HepG2 (cell line): ENCODE measurements around the gene ATPAF2. TPM values are rescaled to one million over a fixed set of nuclear protein-coding genes. Genes with fewer than 3 reads are reported as not detected.

Source experiments
- BRD4 ChIP-seq: sonication (generic); formaldehyde crosslinking; IDR thresholded peaks from 2 replicates; pipeline ENCODE4 v1.4.0; 2020; ENCODE audit warnings: missing genetic modification reagents
- CBX5 ChIP-seq: sonication (generic); formaldehyde crosslinking; IDR thresholded peaks from 2 replicates; pipeline ENCODE4 v1.4.0; 2020; ENCODE audit warnings: missing genetic modification reagents, borderline replicate concordance
- NFKB2 ChIP-seq: sonication (generic); formaldehyde crosslinking; IDR thresholded peaks from 2 replicates; pipeline ENCODE4 v1.4.0; 2020; ENCODE audit warnings: missing genetic modification reagents, borderline replicate concordance
- THYN1 ChIP-seq: sonication (generic); formaldehyde crosslinking; IDR thresholded peaks from 2 replicates; pipeline ENCODE4 v1.8.1; 2023; ENCODE audit warnings: low read depth, mild to moderate bottlenecking, moderate library complexity, missing genetic modification reagents, borderline replicate concordance
- ZNF891 ChIP-seq: sonication (generic); formaldehyde crosslinking; IDR thresholded peaks from 2 replicates; pipeline ENCODE4 v1.5.0; 2020; ENCODE audit warnings: mild to moderate bottlenecking, missing genetic modification reagents
- polyA plus RNA-seq, 8 experiments: library from polyadenylated mRNA; depleted of rRNA in 3 of 8; stranded (reverse) in 7 of 8; unstranded in 1 of 8; fragments of >200 nt; fragmentation: Illumina TruSeq in 4 of 8; extraction: Trizol in 4 of 8; gene quantifications; 2 replicates each; pipeline versions ENCODE4 v1.2.1 to v1.2.3, GENCODE V29; 2011 to 2016; ENCODE audit warnings: low read depth in 4 of 8, missing spikeins in 1 of 8, mixed read lengths in 1 of 8; ENCODE audit not compliant: insufficient read depth in 1 of 8
- total RNA-seq, 5 experiments: library from RNA; depleted of rRNA; stranded (reverse); fragments of >200 nt; fragmentation: Illumina TruSeq; extraction: Trizol; gene quantifications; 2 replicates each; pipeline ENCODE4 v1.2.3, GENCODE V29; 2016; ENCODE audit warnings: low read depth in 1 of 5
- TF ChIP-seq, protein P1 (sequence below): sonication (generic); formaldehyde crosslinking; conservative IDR thresholded peaks from 2 replicates; pipeline ENCODE4 v1.8.0; 2022; ENCODE audit warnings: mild to moderate bottlenecking, moderate library complexity, missing genetic modification reagents
- TF ChIP-seq, protein P2 (sequence below): sonication (generic); formaldehyde crosslinking; IDR thresholded peaks from 2 replicates; pipeline ENCODE4 v1.8.1; 2023; ENCODE audit warnings: missing genetic modification reagents, mild to moderate bottlenecking, borderline replicate concordance
- TF ChIP-seq, protein P3 (sequence below): sonication (generic); formaldehyde crosslinking; IDR thresholded peaks from 2 replicates; pipeline ENCODE4 v1.5.0; 2020; ENCODE audit warnings: missing genetic modification reagents
- TF ChIP-seq, protein P4 (sequence below): sonication (generic); formaldehyde crosslinking; IDR thresholded peaks from 2 replicates; pipeline ENCODE4 v1.4.0; 2020; ENCODE audit warnings: missing genetic modification reagents, mild to moderate bottlenecking, borderline replicate concordance
- TF ChIP-seq, protein P5 (sequence below): sonication (generic); formaldehyde crosslinking; IDR thresholded peaks from 2 replicates; pipeline ENCODE4 v1.5.1; 2020; ENCODE audit warnings: missing genetic modification reagents, mild to moderate bottlenecking, borderline replicate concordance
- TF ChIP-seq, protein P6 (sequence below), 2 experiments: sonication (generic) in 1 of 2; formaldehyde crosslinking in 1 of 2; IDR thresholded peaks; 2 replicates each; pipeline versions ENCODE4 v1.4.0 to v1.6.1; 2016 to 2020; ENCODE audit warnings: borderline replicate concordance in 1 of 2, low read depth in 1 of 2, mild to moderate bottlenecking in 1 of 2, missing genetic modification reagents in 1 of 2
- TF ChIP-seq, protein P7 (sequence below): sonication (generic); formaldehyde crosslinking; IDR thresholded peaks from 2 replicates; pipeline ENCODE4 v1.4.0; 2020; ENCODE audit warnings: missing genetic modification reagents

The ATPAF2 gene
- total and polyA plus RNA-seq, 2 of the 13 experiments (the other 11 are each of a cell fraction or from before 2014, with no cell fraction given) = 15.0 to 16.5 TPM

DNA sequence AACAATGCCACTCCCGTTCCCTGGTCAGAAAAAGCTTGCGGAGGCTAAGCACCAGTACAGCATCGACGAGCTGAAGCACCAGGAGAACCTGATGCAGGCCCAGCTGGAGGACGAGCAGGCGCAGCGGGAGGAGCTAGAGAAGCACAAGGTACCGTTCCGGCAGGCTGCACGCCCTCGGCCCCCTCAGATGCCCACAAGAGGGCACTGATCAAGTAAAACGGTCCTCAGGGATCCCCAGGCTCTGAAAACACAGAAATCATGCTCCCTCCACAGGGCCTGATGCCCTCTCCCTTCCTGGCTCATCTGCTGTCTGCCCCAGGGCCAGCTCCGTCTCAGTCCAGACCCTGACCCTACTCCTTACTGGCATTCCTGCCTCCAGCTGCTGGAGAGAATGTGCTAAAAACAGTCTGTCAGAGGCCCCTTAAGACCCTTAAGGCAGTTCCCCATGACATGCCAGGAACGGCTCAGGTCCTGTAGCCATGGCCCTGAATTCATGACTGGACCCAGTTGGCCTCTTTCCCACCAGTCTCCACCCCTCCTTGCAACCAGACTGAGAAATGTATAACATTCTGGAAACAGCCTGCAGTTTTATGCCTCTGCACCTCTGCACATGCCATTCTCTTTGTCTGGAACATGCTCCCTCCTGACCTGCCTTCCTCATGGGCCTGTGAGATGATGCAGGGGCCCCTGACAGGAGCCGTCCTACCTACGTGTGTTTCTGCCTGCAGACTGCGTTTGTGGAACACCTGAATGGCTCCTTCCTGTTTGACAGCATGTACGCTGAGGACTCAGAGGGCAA is 44.5 kb downstream of the ATPAF2 start (continued):
- TF ChIP-seq, protein P1, sequence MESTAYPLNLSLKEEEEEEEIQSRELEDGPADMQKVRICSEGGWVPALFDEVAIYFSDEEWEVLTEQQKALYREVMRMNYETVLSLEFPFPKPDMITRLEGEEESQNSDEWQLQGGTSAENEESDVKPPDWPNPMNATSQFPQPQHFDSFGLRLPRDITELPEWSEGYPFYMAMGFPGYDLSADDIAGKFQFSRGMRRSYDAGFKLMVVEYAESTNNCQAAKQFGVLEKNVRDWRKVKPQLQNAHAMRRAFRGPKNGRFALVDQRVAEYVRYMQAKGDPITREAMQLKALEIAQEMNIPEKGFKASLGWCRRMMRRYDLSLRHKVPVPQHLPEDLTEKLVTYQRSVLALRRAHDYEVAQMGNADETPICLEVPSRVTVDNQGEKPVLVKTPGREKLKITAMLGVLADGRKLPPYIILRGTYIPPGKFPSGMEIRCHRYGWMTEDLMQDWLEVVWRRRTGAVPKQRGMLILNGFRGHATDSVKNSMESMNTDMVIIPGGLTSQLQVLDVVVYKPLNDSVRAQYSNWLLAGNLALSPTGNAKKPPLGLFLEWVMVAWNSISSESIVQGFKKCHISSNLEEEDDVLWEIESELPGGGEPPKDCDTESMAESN (CRISPR knock-in tag) = no peak
- TF ChIP-seq, protein P2, sequence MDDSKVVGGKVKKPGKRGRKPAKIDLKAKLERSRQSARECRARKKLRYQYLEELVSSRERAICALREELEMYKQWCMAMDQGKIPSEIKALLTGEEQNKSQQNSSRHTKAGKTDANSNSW = no peak
- TF ChIP-seq, protein P3, sequence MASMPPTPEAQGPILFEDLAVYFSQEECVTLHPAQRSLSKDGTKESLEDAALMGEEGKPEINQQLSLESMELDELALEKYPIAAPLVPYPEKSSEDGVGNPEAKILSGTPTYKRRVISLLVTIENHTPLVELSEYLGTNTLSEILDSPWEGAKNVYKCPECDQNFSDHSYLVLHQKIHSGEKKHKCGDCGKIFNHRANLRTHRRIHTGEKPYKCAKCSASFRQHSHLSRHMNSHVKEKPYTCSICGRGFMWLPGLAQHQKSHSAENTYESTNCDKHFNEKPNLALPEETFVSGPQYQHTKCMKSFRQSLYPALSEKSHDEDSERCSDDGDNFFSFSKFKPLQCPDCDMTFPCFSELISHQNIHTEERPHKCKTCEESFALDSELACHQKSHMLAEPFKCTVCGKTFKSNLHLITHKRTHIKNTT (CRISPR knock-in tag) = no peak
- TF ChIP-seq ZNF891 (CRISPR knock-in tag) (no peak), NFKB2 (CRISPR knock-in tag) (0 out of 2 replicates have a peak, but pooled peaks have one; percentile 23), THYN1 (CRISPR knock-in tag) (no peak), CBX5 (CRISPR knock-in tag) (0 out of 2 replicates have a peak, but pooled peaks have one; percentile 53), BRD4 (CRISPR knock-in tag) (no peak)
- TF ChIP-seq, protein P4, sequence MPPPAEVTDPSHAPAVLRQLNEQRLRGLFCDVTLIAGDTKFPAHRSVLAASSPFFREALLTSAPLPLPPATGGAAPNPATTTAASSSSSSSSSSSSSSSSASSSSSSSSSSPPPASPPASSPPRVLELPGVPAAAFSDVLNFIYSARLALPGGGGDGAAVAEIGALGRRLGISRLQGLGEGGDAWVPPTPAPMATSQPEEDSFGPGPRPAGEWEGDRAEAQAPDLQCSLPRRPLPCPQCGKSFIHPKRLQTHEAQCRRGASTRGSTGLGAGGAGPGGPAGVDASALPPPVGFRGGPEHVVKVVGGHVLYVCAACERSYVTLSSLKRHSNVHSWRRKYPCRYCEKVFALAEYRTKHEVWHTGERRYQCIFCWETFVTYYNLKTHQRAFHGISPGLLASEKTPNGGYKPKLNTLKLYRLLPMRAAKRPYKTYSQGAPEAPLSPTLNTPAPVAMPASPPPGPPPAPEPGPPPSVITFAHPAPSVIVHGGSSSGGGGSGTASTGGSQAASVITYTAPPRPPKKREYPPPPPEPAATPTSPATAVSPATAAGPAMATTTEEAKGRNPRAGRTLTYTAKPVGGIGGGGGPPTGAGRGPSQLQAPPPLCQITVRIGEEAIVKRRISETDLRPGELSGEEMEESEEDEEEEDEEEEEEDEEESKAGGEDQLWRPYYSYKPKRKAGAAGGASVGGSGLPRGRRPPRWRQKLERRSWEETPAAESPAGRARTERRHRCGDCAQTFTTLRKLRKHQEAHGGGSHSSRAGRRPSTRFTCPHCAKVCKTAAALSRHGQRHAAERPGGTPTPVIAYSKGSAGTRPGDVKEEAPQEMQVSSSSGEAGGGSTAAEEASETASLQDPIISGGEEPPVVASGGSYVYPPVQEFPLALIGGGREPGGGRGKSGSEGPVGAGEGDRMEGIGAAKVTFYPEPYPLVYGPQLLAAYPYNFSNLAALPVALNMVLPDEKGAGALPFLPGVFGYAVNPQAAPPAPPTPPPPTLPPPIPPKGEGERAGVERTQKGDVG (CRISPR knock-in tag) = no peak
- TF ChIP-seq, protein P5, sequence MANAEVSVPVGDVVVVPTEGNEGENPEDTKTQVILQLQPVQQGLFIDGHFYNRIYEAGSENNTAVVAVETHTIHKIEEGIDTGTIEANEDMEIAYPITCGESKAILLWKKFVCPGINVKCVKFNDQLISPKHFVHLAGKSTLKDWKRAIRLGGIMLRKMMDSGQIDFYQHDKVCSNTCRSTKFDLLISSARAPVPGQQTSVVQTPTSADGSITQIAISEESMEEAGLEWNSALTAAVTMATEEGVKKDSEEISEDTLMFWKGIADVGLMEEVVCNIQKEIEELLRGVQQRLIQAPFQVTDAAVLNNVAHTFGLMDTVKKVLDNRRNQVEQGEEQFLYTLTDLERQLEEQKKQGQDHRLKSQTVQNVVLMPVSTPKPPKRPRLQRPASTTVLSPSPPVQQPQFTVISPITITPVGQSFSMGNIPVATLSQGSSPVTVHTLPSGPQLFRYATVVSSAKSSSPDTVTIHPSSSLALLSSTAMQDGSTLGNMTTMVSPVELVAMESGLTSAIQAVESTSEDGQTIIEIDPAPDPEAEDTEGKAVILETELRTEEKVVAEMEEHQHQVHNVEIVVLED (CRISPR knock-in tag) = no peak
- TF ChIP-seq, protein P6, sequence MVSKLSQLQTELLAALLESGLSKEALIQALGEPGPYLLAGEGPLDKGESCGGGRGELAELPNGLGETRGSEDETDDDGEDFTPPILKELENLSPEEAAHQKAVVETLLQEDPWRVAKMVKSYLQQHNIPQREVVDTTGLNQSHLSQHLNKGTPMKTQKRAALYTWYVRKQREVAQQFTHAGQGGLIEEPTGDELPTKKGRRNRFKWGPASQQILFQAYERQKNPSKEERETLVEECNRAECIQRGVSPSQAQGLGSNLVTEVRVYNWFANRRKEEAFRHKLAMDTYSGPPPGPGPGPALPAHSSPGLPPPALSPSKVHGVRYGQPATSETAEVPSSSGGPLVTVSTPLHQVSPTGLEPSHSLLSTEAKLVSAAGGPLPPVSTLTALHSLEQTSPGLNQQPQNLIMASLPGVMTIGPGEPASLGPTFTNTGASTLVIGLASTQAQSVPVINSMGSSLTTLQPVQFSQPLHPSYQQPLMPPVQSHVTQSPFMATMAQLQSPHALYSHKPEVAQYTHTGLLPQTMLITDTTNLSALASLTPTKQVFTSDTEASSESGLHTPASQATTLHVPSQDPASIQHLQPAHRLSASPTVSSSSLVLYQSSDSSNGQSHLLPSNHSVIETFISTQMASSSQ (IDR thresholded peaks at IDR 0.05; ENCODE audit: low read depth) = no peak
- TF ChIP-seq, protein P6 (CRISPR knock-in tag; IDR thresholded peaks at IDR 0.05; ENCODE audit: borderline replicate concordance) = no peak
- TF ChIP-seq, protein P7, sequence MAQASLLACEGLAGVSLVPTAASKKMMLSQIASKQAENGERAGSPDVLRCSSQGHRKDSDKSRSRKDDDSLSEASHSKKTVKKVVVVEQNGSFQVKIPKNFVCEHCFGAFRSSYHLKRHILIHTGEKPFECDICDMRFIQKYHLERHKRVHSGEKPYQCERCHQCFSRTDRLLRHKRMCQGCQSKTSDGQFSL (CRISPR knock-in tag) = no peak
